BLaER1 treated with 17β-estradiol and CSF1 and Interleukin-3, amounts not matched to agents 10 nM and 100 nM (cell line): ENCODE data around the gene FAM111B.

Source experiments
- H3K27ac ChIP-seq, 11 experiments: shearing (Covaris generic); formaldehyde crosslinking; 2 replicates each; pipeline ENCODE4 v1.8.1; 2022
- H3K27me3 ChIP-seq, 11 experiments: shearing (Covaris generic); formaldehyde crosslinking; 2 replicates each; pipeline ENCODE4 v1.8.1; 2022
- H3K36me3 ChIP-seq, 11 experiments: shearing (Covaris generic); formaldehyde crosslinking; 2 replicates each; pipeline ENCODE4 v1.8.1; 2022
- H3K4me1 ChIP-seq, 10 experiments: shearing (Covaris generic); formaldehyde crosslinking; 2 replicates each; pipeline ENCODE4 v1.8.1; 2022
- H3K4me2 ChIP-seq, 11 experiments: shearing (Covaris generic); formaldehyde crosslinking; 2 replicates each; pipeline ENCODE4 v1.8.1; 2022
- H3K4me3 ChIP-seq, 10 experiments: shearing (Covaris generic); formaldehyde crosslinking; 2 replicates each; pipeline ENCODE4 v1.8.1; 2022
- H3K9ac ChIP-seq, 11 experiments: shearing (Covaris generic); formaldehyde crosslinking; 2 replicates each; pipeline ENCODE4 v1.8.1; 2022
- H3K9me3 ChIP-seq, 11 experiments: shearing (Covaris generic); formaldehyde crosslinking; replicated peaks in 1 of 11; 2 replicates each; pipeline ENCODE4 v1.8.1; 2022
- H4K20me1 ChIP-seq, 11 experiments: shearing (Covaris generic); formaldehyde crosslinking; 2 replicates each; pipeline ENCODE4 v1.8.1; 2022
- Cebpa-rat ChIP-seq, 11 experiments: shearing (Covaris generic); IDR thresholded peaks; 2 replicates each; pipeline ENCODE4 v1.8.1; 2022

Gene FAM111B

GRCh38 chr11:59172345-59173079, 65.5 kb downstream of the FAM111B start:
- Histone ChIP-seq H4K20me1 (peaks cover 0 to 39% (median 8%) of the 10 kb centered on the region in 11 experiments; a peak in 8 of 22 replicates), H3K4me3 (peak overlapping the region; percentile 61 to 82 (median 74)), H3K27ac (peak overlapping the region in 9 of 11 experiments; percentile 15 to 80 (median 65); a peak in 15 of 22 replicates), H3K9ac (peak overlapping the region; percentile 69 to 82 (median 80)), H3K4me2 (peak overlapping the region; percentile 93 to 100 (median 99)), H3K36me3 (peaks cover 0 to 18% (median 0%) of the 10 kb centered on the region in 11 experiments; a peak in 4 of 22 replicates), H3K27me3 (peaks cover 21 to 35% (median 31%) of the 10 kb centered on the region in 11 experiments), H3K9me3 (no peaks in the 10 kb centered on the region), H3K4me1 (peaks cover 14 to 34% (median 29%) of the 10 kb centered on the region in 10 experiments; a peak in 19 of 20 replicates)
- TF ChIP-seq Cebpa-rat (IDR thresholded peaks at IDR 0.05) = no peak

- Histone ChIP-seq H3K36me3 (peaks cover 0 to 26% (median 0%) of the 10 kb centered on the region in 11 experiments; a peak in 6 of 22 replicates), H3K9ac (peak overlapping the region; percentile 69 to 82 (median 80); a peak in 21 of 22 replicates), H3K27ac (peak overlapping the region in 6 of 11 experiments; percentile 7 to 80 (median 26); a peak in 6 of 22 replicates), H3K4me3 (peak overlapping the region; percentile 61 to 82 (median 74)), H3K4me1 (peaks cover 14 to 34% (median 29%) of the 10 kb centered on the region in 10 experiments; a peak in 19 of 20 replicates), H3K27me3 (peaks cover 21 to 35% (median 31%) of the 10 kb centered on the region in 11 experiments), H3K9me3 (peaks cover 0 to 4% (median 2%) of the 10 kb centered on the region in 11 experiments; a peak in 9 of 22 replicates), H3K4me2 (peak overlapping the region; percentile 93 to 100 (median 99)), H4K20me1 (peaks cover 0 to 45% (median 8%) of the 10 kb centered on the region in 11 experiments; a peak in 8 of 22 replicates)
- TF ChIP-seq Cebpa-rat (IDR thresholded peaks at IDR 0.05) = no peak
These were observed 66.3 kb downstream of the FAM111B start for GRCh38 chr11:59173080-59173963.

- Histone ChIP-seq H3K4me3 (peak overlapping the region in 6 of 10 experiments; percentile 73 to 82 (median 76); a peak in 9 of 20 replicates), H3K9me3 (peaks cover 5 to 12% (median 10%) of the 10 kb centered on the region in 11 experiments), H3K4me1 (peaks cover 14 to 34% (median 29%) of the 10 kb centered on the region in 10 experiments; a peak in 19 of 20 replicates), H3K27ac (no peak overlapping the region), H3K9ac (peak overlapping the region in 2 of 11 experiments; percentile 81 to 82; a peak in 1 of 22 replicates), H3K36me3 (peaks cover 0 to 33% (median 2%) of the 10 kb centered on the region in 11 experiments; a peak in 8 of 22 replicates), H3K4me2 (peak overlapping the region; percentile 93 to 100 (median 99)), H4K20me1 (peaks cover 0 to 45% (median 8%) of the 10 kb centered on the region in 11 experiments; a peak in 8 of 22 replicates), H3K27me3 (peaks cover 21 to 35% (median 31%) of the 10 kb centered on the region in 11 experiments)
- peak in 8 of 11 experiments; percentile 25 to 79 (median 48); a peak in 12 of 22 replicates for TF ChIP-seq Cebpa-rat (IDR thresholded peaks at IDR 0.05)
These were observed 67.1 kb downstream of the FAM111B start for GRCh38 chr11:59173964-59174663.

- Histone ChIP-seq H3K9me3 (peaks cover 11 to 18% (median 15%) of the 10 kb centered on the region in 11 experiments), H3K4me2 (peak overlapping the region; percentile 93 to 100 (median 99); a peak in 18 of 22 replicates), H3K4me3 (no peak overlapping the region), H3K27me3 (peaks cover 21 to 35% (median 31%) of the 10 kb centered on the region in 11 experiments), H3K36me3 (peaks cover 0 to 38% (median 7%) of the 10 kb centered on the region in 11 experiments; a peak in 8 of 22 replicates), H4K20me1 (peaks cover 0 to 45% (median 8%) of the 10 kb centered on the region in 11 experiments; a peak in 8 of 22 replicates), H3K27ac (no peak overlapping the region), H3K9ac (no peak overlapping the region; a peak in 1 of 22 replicates), H3K4me1 (peaks cover 14 to 34% (median 29%) of the 10 kb centered on the region in 10 experiments; a peak in 19 of 20 replicates)
- no peak for TF ChIP-seq Cebpa-rat (IDR thresholded peaks at IDR 0.05)
These were observed 67.6 kb downstream of the FAM111B start for GRCh38 chr11:59174664-59175033.

GRCh38 chr11:59175091-59175501, 68.1 kb downstream of the FAM111B start:
- Histone ChIP-seq H3K4me2 (peak overlapping the region; percentile 93 to 100 (median 99); a peak in 18 of 22 replicates), H4K20me1 (peaks cover 0 to 45% (median 8%) of the 10 kb centered on the region in 11 experiments; a peak in 8 of 22 replicates), H3K9me3 (peaks cover 15 to 22% (median 20%) of the 10 kb centered on the region in 11 experiments), H3K4me1 (peaks cover 14 to 34% (median 29%) of the 10 kb centered on the region in 10 experiments; a peak in 19 of 20 replicates), H3K4me3 (no peak overlapping the region), H3K9ac (no peak overlapping the region; a peak in 1 of 22 replicates), H3K27me3 (peaks cover 21 to 35% (median 31%) of the 10 kb centered on the region in 11 experiments), H3K36me3 (peaks cover 0 to 40% (median 8%) of the 10 kb centered on the region in 11 experiments; a peak in 8 of 22 replicates), H3K27ac (no peak overlapping the region)
- TF ChIP-seq Cebpa-rat (IDR thresholded peaks at IDR 0.05) = no peak

GRCh38 chr11:59176330-59176729, 69.3 kb downstream of the FAM111B start:
- peaks cover 20 to 33% (median 25%) of the 10 kb centered on the region in 11 experiments for H3K9me3 ChIP-seq
- H3K9ac ChIP-seq = no peak overlapping the region
- H3K4me2 ChIP-seq = no peak overlapping the region
- TF ChIP-seq Cebpa-rat (IDR thresholded peaks at IDR 0.05) = no peak
- peaks cover 21 to 35% (median 31%) of the 10 kb centered on the region in 11 experiments for H3K27me3 ChIP-seq
- H3K4me1 ChIP-seq = peaks cover 14 to 34% (median 29%) of the 10 kb centered on the region in 10 experiments; a peak in 19 of 20 replicates
- H4K20me1 ChIP-seq = peaks cover 0 to 55% (median 8%) of the 10 kb centered on the region in 11 experiments; a peak in 8 of 22 replicates
- no peak overlapping the region for H3K27ac ChIP-seq
- H3K36me3 ChIP-seq = peaks cover 0 to 45% (median 8%) of the 10 kb centered on the region in 11 experiments; a peak in 9 of 22 replicates
- no peak overlapping the region for H3K4me3 ChIP-seq
